Measurements from ENCODE around the gene NEU4.

The NEU4 gene

GRCh38 chr2:241836292-241836691 is 27.3 kb downstream of the NEU4 start:
- DNase-seq, result no peak

GRCh38 chr2:241837197-241837965 is 28.4 kb downstream of the NEU4 start:
- DNase-seq, result peak; percentile 32

GRCh38 chr2:241841181-241842066 is 32.4 kb downstream of the NEU4 start:
- DNase-seq, result peak; percentile 52

GRCh38 chr2:241842067-241842415 is 33.0 kb downstream of the NEU4 start:
- no peak for DNase-seq

GRCh38 chr2:241842620-241843211 is 33.7 kb downstream of the NEU4 start:
- peak; percentile 84 for DNase-seq

- peak; percentile 70 for DNase-seq
Measured at GRCh38 chr2:241843321-241844065, 34.5 kb downstream of the NEU4 start.

GRCh38 chr2:241844066-241844728 is 35.2 kb downstream of the NEU4 start:
- DNase-seq, result peak; percentile 93

- DNase-seq, result peak; percentile 59
Measured at GRCh38 chr2:241844831-241845578, 36.0 kb downstream of the NEU4 start.

- peak; percentile 57 for DNase-seq
Measured at GRCh38 chr2:241846406-241846805, 37.4 kb downstream of the NEU4 start.

GRCh38 chr2:241848761-241849615 is 40.0 kb downstream of the NEU4 start:
- peak; percentile 57 for DNase-seq

GRCh38 chr2:241849616-241850543 is 40.9 kb downstream of the NEU4 start:
- peak; percentile 56 for DNase-seq

GRCh38 chr2:241850544-241851324 is 41.7 kb downstream of the NEU4 start:
- DNase-seq, result peak; percentile 57

- peak; percentile 52 for DNase-seq
Measured at GRCh38 chr2:241851325-241852115, 42.5 kb downstream of the NEU4 start.

GRCh38 chr2:241852116-241852980 is 43.4 kb downstream of the NEU4 start:
- DNase-seq, result peak; percentile 52

GRCh38 chr2:241852981-241853631 is 44.1 kb downstream of the NEU4 start:
- no peak for DNase-seq

All from activated CD8-positive, alpha-beta memory T cell treated with anti-CD3 and anti-CD28 coated beads for 24 hours (primary cell).